ENCODE results near the gene CASK. TPM values are rescaled to one million over a fixed set of nuclear protein-coding genes. Genes with fewer than 3 reads are reported as not detected.
A peak's percentile ranks its signal among the peaks of the same experiment; 100 is the strongest.

The CASK gene
- total and polyA plus RNA-seq, 8 donors: 4.7 to 42.5 (median 22.9) TPM

DNA sequence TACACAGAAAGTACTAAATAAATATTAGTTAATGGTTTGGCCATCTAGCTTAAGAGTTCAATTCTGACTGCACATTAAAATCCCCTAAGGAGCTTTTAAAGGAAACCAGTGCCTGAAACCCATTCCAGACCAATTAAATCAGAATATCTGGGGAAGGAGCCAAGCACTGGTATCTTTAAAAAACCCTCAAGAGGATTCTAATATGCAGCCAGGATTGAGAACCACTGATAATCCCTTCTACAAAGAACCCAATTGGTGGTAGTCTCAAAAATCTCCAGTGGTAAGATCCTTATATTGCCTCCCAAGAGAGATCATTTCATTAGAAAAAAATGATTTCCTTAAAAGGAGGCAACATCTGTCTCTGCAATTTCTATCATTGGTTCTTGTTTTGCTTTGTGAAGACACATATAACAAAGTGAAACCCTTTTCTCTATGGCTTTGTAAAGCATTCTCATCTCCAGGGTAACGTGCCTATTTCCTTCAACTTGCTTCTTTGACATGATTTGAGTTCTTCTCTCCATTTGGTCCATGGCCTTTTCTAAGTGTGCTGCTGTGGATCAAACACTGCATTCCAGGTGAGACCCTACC, 231.1 kb downstream of the CASK start:
- H3K9me3 ChIP-seq: no peaks in the 10 kb centered on the region
- H3K27ac ChIP-seq: no peak overlapping the region
- no peaks in the 10 kb centered on the region for H3K4me1 ChIP-seq
- H3K36me3 ChIP-seq: no peaks in the 10 kb centered on the region
- 85 to 86% methylated on average over 1 of the region's 1 CpG for WGBS, 2 donors
- no peak overlapping the region for H3K4me3 ChIP-seq
- TF ChIP-seq, protein P1, sequence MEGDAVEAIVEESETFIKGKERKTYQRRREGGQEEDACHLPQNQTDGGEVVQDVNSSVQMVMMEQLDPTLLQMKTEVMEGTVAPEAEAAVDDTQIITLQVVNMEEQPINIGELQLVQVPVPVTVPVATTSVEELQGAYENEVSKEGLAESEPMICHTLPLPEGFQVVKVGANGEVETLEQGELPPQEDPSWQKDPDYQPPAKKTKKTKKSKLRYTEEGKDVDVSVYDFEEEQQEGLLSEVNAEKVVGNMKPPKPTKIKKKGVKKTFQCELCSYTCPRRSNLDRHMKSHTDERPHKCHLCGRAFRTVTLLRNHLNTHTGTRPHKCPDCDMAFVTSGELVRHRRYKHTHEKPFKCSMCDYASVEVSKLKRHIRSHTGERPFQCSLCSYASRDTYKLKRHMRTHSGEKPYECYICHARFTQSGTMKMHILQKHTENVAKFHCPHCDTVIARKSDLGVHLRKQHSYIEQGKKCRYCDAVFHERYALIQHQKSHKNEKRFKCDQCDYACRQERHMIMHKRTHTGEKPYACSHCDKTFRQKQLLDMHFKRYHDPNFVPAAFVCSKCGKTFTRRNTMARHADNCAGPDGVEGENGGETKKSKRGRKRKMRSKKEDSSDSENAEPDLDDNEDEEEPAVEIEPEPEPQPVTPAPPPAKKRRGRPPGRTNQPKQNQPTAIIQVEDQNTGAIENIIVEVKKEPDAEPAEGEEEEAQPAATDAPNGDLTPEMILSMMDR (IDR thresholded peaks at IDR 0.05): no peak
- FAIRE-seq (peak; percentile 75), DNase-seq (no peak), ATAC-seq (no peak)
- intact Hi-C loops (cut with DNase I): no loop called here
- peaks cover 0 to 11% (median 0%) of the 10 kb centered on the region in 4 donors for H3K27me3 ChIP-seq

DNA sequence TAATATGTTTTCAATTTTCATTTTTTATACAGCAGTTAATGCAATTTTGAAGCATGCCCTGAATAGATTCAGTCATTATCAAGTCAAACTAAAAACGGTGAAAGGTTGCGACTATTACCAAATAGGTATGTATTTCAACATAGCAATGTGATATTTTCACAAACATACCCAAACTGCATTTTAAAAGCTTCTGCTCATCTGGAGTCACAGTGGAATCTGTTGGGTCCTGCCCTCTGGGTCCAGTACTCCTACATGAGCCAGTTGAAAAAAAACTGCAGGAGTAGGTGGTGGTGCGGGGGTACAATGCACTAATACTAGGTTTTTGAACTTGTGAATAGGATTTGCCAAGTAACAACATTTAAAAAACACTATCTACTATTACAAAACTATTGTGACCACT, 233.6 kb downstream of the CASK start:
- TF ChIP-seq, protein P1 (IDR thresholded peaks at IDR 0.05): no peak
- intact Hi-C loops (cut with DNase I): no loop called here
- ATAC-seq (no peak), DNase-seq (no peak), FAIRE-seq (no peak)
- no peaks in the 10 kb centered on the region for H3K4me1 ChIP-seq
- WGBS, 2 donors: 79 to 83% methylated on average over 3 of the region's 3 CpGs
- no peaks in the 10 kb centered on the region for H3K36me3 ChIP-seq
- no peak overlapping the region for H3K27ac ChIP-seq
- H3K27me3 ChIP-seq: peaks cover 0 to 11% (median 0%) of the 10 kb centered on the region in 4 donors
- H3K4me3 ChIP-seq: no peak overlapping the region
- H3K9me3 ChIP-seq: no peaks in the 10 kb centered on the region

DNA sequence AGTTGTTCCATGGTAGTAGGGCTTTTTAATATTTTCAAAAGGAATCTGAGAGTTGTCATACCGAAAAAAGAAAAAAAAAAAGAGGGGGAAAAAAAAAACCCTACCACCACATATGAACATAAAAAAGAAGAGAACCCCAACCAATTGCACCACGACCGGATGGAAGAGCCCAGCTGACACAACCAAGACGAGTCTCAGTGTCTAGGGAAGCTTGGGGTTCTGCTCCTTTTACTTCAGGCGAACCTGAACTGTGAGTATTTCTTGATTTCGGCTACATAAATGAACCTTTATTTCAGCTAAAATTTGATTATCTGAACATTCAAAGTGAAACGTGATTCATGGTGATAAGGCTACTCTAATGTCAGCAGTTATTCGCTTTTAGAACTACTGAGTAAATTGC, 234.5 kb downstream of the CASK start, which contains the start of gene GPR34:
Gene GPR34 (plus strand): TSS at position 139 of the 400 bp plus-strand sequence. CDS start 6,661 bp downstream, outside the sequence.
- 64 to 82% methylated on average over 8 of the region's 8 CpGs for WGBS, 2 donors
- FAIRE-seq: no peak
- intact Hi-C loops (cut with DNase I): no loop called here

DNA sequence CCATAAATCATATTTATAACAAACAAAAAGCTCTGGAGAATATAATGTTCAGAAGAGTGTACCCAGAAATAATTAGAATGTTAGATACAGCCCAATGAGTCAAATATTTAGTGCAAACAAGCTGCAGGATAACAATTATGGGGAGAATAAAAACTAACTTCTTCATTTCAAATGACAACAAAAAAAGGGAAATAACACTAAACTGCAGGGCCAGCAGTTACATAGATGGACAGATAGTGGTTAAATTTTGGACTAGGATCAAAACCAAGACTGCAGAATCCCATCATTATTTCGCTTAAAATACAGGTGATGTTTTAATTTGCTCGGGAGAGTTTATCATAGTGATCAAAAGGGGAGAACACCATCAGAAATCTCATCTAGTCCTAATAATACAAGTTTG, 235.2 kb downstream of the CASK start:
- H3K4me1 ChIP-seq: peaks cover 0 to 4% (median 0%) of the 10 kb centered on the region in 3 donors
- 82 to 92% methylated on average over 2 of the region's 2 CpGs for WGBS, 2 donors
- ATAC-seq (no peak), DNase-seq (no peak), FAIRE-seq (peak; percentile 39)
- H3K36me3 ChIP-seq: no peaks in the 10 kb centered on the region
- H3K9me3 ChIP-seq: no peaks in the 10 kb centered on the region
- intact Hi-C loops (cut with DNase I): no loop called here
- H3K27me3 ChIP-seq: peaks cover 0 to 11% (median 0%) of the 10 kb centered on the region in 4 donors
- no peak overlapping the region for H3K4me3 ChIP-seq
- no peak overlapping the region for H3K27ac ChIP-seq
- TF ChIP-seq, protein P1 (IDR thresholded peaks at IDR 0.05): no peak

More for the DNA sequence above, 234.5 kb downstream of the CASK start, which contains the start of gene GPR34:
- peak in 2 of 4 donors; percentile 32 to 45 for ATAC-seq
- Histone ChIP-seq H3K4me1 (peaks cover 0 to 3% (median 0%) of the 10 kb centered on the region in 3 donors), H3K36me3 (no peaks in the 10 kb centered on the region), H3K27ac (no peak within 1 kb of the TSS), H3K27me3 (peaks cover 0 to 11% (median 0%) of the 10 kb centered on the region in 4 donors), H3K4me3 (no peak within 1 kb of the TSS), H3K9me3 (no peaks in the 10 kb centered on the region)
- DNase-seq: no peak
- TF ChIP-seq, protein P1 (IDR thresholded peaks at IDR 0.05): no peak

DNA sequence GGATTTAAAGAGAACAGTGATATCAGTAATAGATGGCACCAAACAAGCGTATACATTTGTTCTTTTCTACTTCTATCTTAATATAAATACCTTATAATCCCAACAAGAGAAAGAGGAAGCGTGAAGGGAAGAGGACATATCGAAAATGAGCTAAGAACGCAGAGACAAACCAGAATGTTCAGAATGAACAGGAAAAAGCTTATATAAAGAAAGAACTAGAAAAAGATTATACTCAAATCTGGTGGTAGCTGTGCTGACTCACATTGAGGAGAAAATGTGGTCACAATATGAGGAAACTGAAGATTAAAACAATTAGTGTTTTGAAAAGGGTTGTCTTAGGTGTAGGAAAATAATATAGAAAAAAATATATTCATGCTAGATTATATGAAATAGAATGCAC, 236.6 kb downstream of the CASK start:
- DNase-seq (no peak), ATAC-seq (no peak), FAIRE-seq (peak; percentile 85)
- intact Hi-C loops (cut with DNase I): no loop called here
- Histone ChIP-seq H3K27me3 (peaks cover 0 to 11% (median 0%) of the 10 kb centered on the region in 4 donors), H3K4me3 (no peak overlapping the region), H3K9me3 (no peaks in the 10 kb centered on the region), H3K27ac (no peak overlapping the region), H3K4me1 (peaks cover 0 to 4% (median 0%) of the 10 kb centered on the region in 3 donors), H3K36me3 (no peaks in the 10 kb centered on the region)
- WGBS, 2 donors: 74 to 77% methylated on average over 4 of the region's 4 CpGs
- TF ChIP-seq, protein P1 (IDR thresholded peaks at IDR 0.05): no peak
